Measurements from ENCODE around the gene DAGLB. TPM values are rescaled to one million over a fixed set of nuclear protein-coding genes. Genes with fewer than 3 reads are reported as not detected.

DAGLB gene
- total RNA-seq, 1 experiment from 2014 or later: 23.4 TPM

DNA sequence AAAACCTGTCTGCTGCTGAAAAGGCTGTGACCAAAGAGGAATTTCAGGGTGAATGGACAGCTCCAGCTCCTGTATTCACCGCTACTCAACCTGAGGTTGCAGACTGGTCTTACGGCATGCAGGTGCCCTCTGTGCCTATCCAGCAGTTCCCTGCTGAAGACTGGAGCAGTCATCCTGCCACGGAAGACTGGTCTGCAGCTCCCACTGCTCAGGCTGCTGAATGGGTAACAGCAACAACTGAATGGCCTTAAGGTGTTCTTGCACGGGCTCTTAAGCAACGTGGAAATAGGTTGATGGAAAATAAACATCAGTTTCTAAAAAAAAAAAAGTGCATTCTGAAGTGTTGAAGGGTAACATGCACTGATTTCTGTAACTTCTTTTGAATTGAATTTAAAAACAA, 82.3 kb downstream of the DAGLB start:
- no peaks in the 10 kb centered on the region for H3F3A ChIP-seq (ENCODE audit: low read length, unreplicated experiment)
- H3K9me3 ChIP-seq (ENCODE audit: low read length): no peaks in the 10 kb centered on the region
- no peak overlapping the region for H3K4me3 ChIP-seq (ENCODE audit: low read length)
- H3K9ac ChIP-seq (ENCODE audit: low read length): no peak overlapping the region
- DNase-seq: no peak
- no peak overlapping the region for H3K27ac ChIP-seq (ENCODE audit: low read length)
- no peaks in the 10 kb centered on the region for H3K9me2 ChIP-seq (replicated peaks; ENCODE audit: low read length)
- ChIA-PET CTCF (no interaction called here), POLR2A (ENCODE audit: unreplicated experiment) (no interaction called here)
- TF ChIP-seq EZH2 (IDR thresholded peaks at IDR 0.05; ENCODE audit: low read length, unreplicated experiment) (no peak), EZH2phosphoT487 (IDR thresholded peaks at IDR 0.05; ENCODE audit: borderline replicate concordance, low read length) (no peak), CTCF (conservative IDR thresholded peaks at IDR 0.05; ENCODE audit: low read depth, low read length) (no peak)
- no peaks in the 10 kb centered on the region for H4K20me1 ChIP-seq (ENCODE audit: low read length)
- H2AFZ ChIP-seq (ENCODE audit: low read length): no peak overlapping the region
- no peaks in the 10 kb centered on the region for H3K36me3 ChIP-seq (ENCODE audit: low read depth, low read length)
- peaks cover 5% of the 10 kb centered on the region; the same call in 1 of the 2 replicates for H3K4me1 ChIP-seq (ENCODE audit: insufficient read depth, low read length)
- intact Hi-C loops (cut with micrococcal nuclease): no loop called here
- BruUV-seq (replicated peaks): no TSS peak
- no peaks in the 10 kb centered on the region for H3K27me3 ChIP-seq (ENCODE audit: low read length)
- no peak overlapping the region for H3K4me2 ChIP-seq (ENCODE audit: low read length)
- H3K79me2 ChIP-seq (ENCODE audit: low read length): no peaks in the 10 kb centered on the region
- ATAC-seq: no peak

DNA sequence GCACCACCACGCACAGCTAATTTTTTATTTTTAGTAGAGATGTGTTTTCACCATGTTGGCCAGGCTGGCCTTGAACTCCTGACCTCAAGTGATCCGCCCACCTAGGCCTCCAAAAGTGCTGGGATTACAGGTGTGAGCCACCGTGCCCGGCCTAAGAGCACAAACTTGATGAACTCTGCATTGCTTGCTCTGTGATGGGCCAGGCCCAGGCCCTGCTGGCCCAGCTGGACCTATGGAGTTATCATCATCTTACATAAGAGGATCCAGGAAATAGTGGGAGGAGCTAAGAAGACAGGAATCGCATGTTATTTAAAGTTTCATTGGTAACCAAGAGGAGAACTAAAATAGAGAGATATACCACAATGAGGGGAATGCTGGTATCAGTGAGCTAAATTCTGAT, 86.9 kb downstream of the DAGLB start:
- Histone ChIP-seq H3K4me2 (ENCODE audit: low read length) (no peak overlapping the region), H3F3A (ENCODE audit: low read length, unreplicated experiment) (no peaks in the 10 kb centered on the region), H3K27ac (ENCODE audit: low read length) (no peak overlapping the region), H2AFZ (ENCODE audit: low read length) (no peak overlapping the region), H3K36me3 (ENCODE audit: low read depth, low read length) (no peaks in the 10 kb centered on the region), H3K9me2 (replicated peaks; ENCODE audit: low read length) (no peaks in the 10 kb centered on the region), H3K9ac (ENCODE audit: low read length) (no peak overlapping the region), H3K79me2 (ENCODE audit: low read length) (no peaks in the 10 kb centered on the region), H3K9me3 (ENCODE audit: low read length) (no peaks in the 10 kb centered on the region), H3K4me1 (ENCODE audit: insufficient read depth, low read length) (no peaks in the 10 kb centered on the region), H3K27me3 (ENCODE audit: low read length) (no peaks in the 10 kb centered on the region), H3K4me3 (ENCODE audit: low read length) (no peak overlapping the region), H4K20me1 (ENCODE audit: low read length) (no peaks in the 10 kb centered on the region)
- DNase-seq: no peak
- intact Hi-C loops (cut with micrococcal nuclease): no loop called here
- TF ChIP-seq EZH2 (IDR thresholded peaks at IDR 0.05; ENCODE audit: low read length, unreplicated experiment) (no peak), CTCF (conservative IDR thresholded peaks at IDR 0.05; ENCODE audit: low read depth, low read length) (no peak), EZH2phosphoT487 (IDR thresholded peaks at IDR 0.05; ENCODE audit: borderline replicate concordance, low read length) (no peak)
- no TSS peak for BruUV-seq (replicated peaks)
- ATAC-seq: no peak
- ChIA-PET POLR2A (ENCODE audit: unreplicated experiment) (no interaction called here), CTCF (interaction anchor here (0.7 kb wide), 1 partner anchor 16 kb away, joined by 8 read pairs; no protein-coding TSS in a partner anchor)

GRCh38 chr7:6359734-6360133, 88.0 kb downstream of the DAGLB start:
- Histone ChIP-seq H2AFZ (ENCODE audit: low read length) (no peak overlapping the region), H3K9me3 (ENCODE audit: low read length) (no peaks in the 10 kb centered on the region), H3K79me2 (ENCODE audit: low read length) (no peaks in the 10 kb centered on the region), H3K4me1 (ENCODE audit: insufficient read depth, low read length) (no peaks in the 10 kb centered on the region), H3F3A (ENCODE audit: low read length, unreplicated experiment) (no peaks in the 10 kb centered on the region), H3K9ac (ENCODE audit: low read length) (no peak overlapping the region), H3K36me3 (ENCODE audit: low read depth, low read length) (no peaks in the 10 kb centered on the region), H3K4me3 (ENCODE audit: low read length) (no peak overlapping the region), H4K20me1 (ENCODE audit: low read length) (no peaks in the 10 kb centered on the region), H3K9me2 (replicated peaks; ENCODE audit: low read length) (no peaks in the 10 kb centered on the region), H3K4me2 (ENCODE audit: low read length) (no peak overlapping the region), H3K27me3 (ENCODE audit: low read length) (no peaks in the 10 kb centered on the region), H3K27ac (ENCODE audit: low read length) (no peak overlapping the region)
- ATAC-seq (no peak), DNase-seq (no peak)
- CTCF ChIA-PET: no interaction called here
- intact Hi-C loops (cut with micrococcal nuclease): no loop called here
- POLR2A ChIA-PET (ENCODE audit: unreplicated experiment): no interaction called here
- TF ChIP-seq CTCF (conservative IDR thresholded peaks at IDR 0.05; ENCODE audit: low read depth, low read length): no peak
- no peak for TF ChIP-seq EZH2phosphoT487 (IDR thresholded peaks at IDR 0.05; ENCODE audit: borderline replicate concordance, low read length)
- BruUV-seq (replicated peaks): no TSS peak

Other genes with a start within 250 kb of the DAGLB start
- gene CYTH3, start 175.3 kb downstream of the DAGLB start, total RNA-seq (2014; rRNA removed): 23.1 and 34.4 TPM in 2 replicates
- 19.1 and 19.3 TPM in 2 replicates for gene FAM220A, start 99.0 kb downstream of the DAGLB start, total RNA-seq (2014; rRNA removed)
- 89.7 and 138 TPM in 2 replicates for gene RAC1, start 73.4 kb downstream of the DAGLB start, total RNA-seq (2014; rRNA removed)
- gene KDELR2, start 36.2 kb upstream of the DAGLB start, total RNA-seq (2014; rRNA removed): 107 and 109 TPM in 2 replicates
- gene GRID2IP, start 103.5 kb upstream of the DAGLB start, total RNA-seq (2014; rRNA removed): not detected in 2 replicates
- 28.9 and 33.9 TPM in 2 replicates for gene ZDHHC4, start 129.5 kb upstream of the DAGLB start, total RNA-seq (2014; rRNA removed)
- 22.7 and 23.5 TPM in 2 replicates for gene INTS15, start 142.1 kb upstream of the DAGLB start, total RNA-seq (2014; rRNA removed)
- 1.0 and 1.6 TPM in 2 replicates for gene ZNF853, start 167.7 kb upstream of the DAGLB start, total RNA-seq (2014; rRNA removed)
- 17.5 and 26.7 TPM in 2 replicates for gene ZNF316, start 189.4 kb upstream of the DAGLB start, total RNA-seq (2014; rRNA removed)

Data from PC-3 (cell line).